IMR-90 (cell line): ENCODE measurements around the gene CPA4. TPM values are rescaled to one million over a fixed set of nuclear protein-coding genes. Genes with fewer than 3 reads are reported as not detected.

Experiments
- ATAC-seq: fragments of 200-7000 bp; cut with Tn5 transposase; 2 replicates; pipeline ENCODE4 v1.9.1; 2020; ENCODE audit warnings: low read depth, mild to moderate bottlenecking, moderate library complexity
- BruUV-seq: library from RNA; stranded (reverse); fragments of 400-500 nt; replicated peaks from 2 replicates; lab custom pipeline; 2021; lab: Mats Ljungman, UMichigan
- CTCF ChIA-PET: fragments of 300-600 bp; formaldehyde crosslinking; extraction: SDS; loops from one replicate; lab custom pipeline; 2021; ENCODE audit warnings: antibody characterized with exemption; lab: Yijun Ruan, JAX
- POLR2A ChIA-PET: fragments of 300-600 bp; sonication (Branson Sonifier 250); formaldehyde crosslinking; loops from one replicate; lab custom pipeline; 2022; ENCODE audit warnings: antibody characterized with exemption; ENCODE audit not compliant: unreplicated experiment; lab: Charles Lee
- DNase-seq: peaks from one replicate; pipeline ENCODE4 v3.0.0; 2013
- H2AFZ ChIP-seq: replicated peaks from 2 replicates; pipeline ENCODE3; 2013; ENCODE audit warnings: low read length, mild to moderate bottlenecking; ENCODE audit not compliant: poor library complexity
- H2AK5ac ChIP-seq: 2 replicates; pipeline ENCODE4 v1.6.1; 2013; ENCODE audit warnings: low read depth, low read length, inconsistent platforms
- H2AK9ac ChIP-seq: replicated peaks from 2 replicates; pipeline ENCODE3; 2013; ENCODE audit warnings: mild to moderate bottlenecking, low read depth, low read length, moderate library complexity; ENCODE audit not compliant: poor library complexity
- H2BK120ac ChIP-seq: 2 replicates; pipeline ENCODE4 v1.6.1; 2013; ENCODE audit warnings: low read depth, low read length, inconsistent platforms
- H2BK15ac ChIP-seq: 3 replicates; pipeline ENCODE4 v1.6.1; 2013; ENCODE audit warnings: low read depth, low read length, inconsistent platforms
- H2BK20ac ChIP-seq: 2 replicates; pipeline ENCODE4 v1.6.1; 2013; ENCODE audit warnings: low read depth, mild to moderate bottlenecking, inconsistent platforms, low read length, moderate library complexity
- H2BK5ac ChIP-seq: 2 replicates; pipeline ENCODE4 v1.6.1; 2013; ENCODE audit warnings: mild to moderate bottlenecking, low read depth, low read length, inconsistent platforms; ENCODE audit not compliant: poor library complexity, severe bottlenecking
- H3K14ac ChIP-seq: replicated peaks from 2 replicates; pipeline ENCODE4 v1.6.1; 2013; ENCODE audit warnings: low read depth, low read length, inconsistent platforms
- H3K18ac ChIP-seq: 2 replicates; pipeline ENCODE4 v1.6.1; 2013; ENCODE audit warnings: low read depth, low read length, control low read depth
- H3K23ac ChIP-seq: 2 replicates; pipeline ENCODE4 v1.6.1; 2013; ENCODE audit warnings: low read depth, low read length, inconsistent platforms
- H3K27ac ChIP-seq: 2 replicates; pipeline ENCODE4 v1.5.1; 2013; ENCODE audit warnings: mild to moderate bottlenecking, control low read depth, low read length; ENCODE audit not compliant: insufficient read depth
- H3K27me3 ChIP-seq: 2 replicates; pipeline ENCODE4 v1.6.1; 2013; ENCODE audit warnings: low read length; ENCODE audit not compliant: control insufficient read depth, insufficient read depth
- H3K36me3 ChIP-seq: 2 replicates; pipeline ENCODE4 v1.6.1; 2013; ENCODE audit warnings: low read length, mixed read lengths; ENCODE audit not compliant: control insufficient read depth, insufficient read depth
- H3K4ac ChIP-seq: 2 replicates; pipeline ENCODE4 v1.6.1; 2013; ENCODE audit warnings: low read depth, low read length, inconsistent platforms
- H3K4me1 ChIP-seq: 2 replicates; pipeline ENCODE4 v1.6.1; 2013; ENCODE audit warnings: low read length, mixed read lengths; ENCODE audit not compliant: control insufficient read depth, insufficient read depth
- H3K4me2 ChIP-seq: 2 replicates; pipeline ENCODE4 v1.6.1; 2013; ENCODE audit warnings: low read depth, mild to moderate bottlenecking, control low read depth, low read length, moderate library complexity
- H3K4me3 ChIP-seq: 2 replicates; pipeline ENCODE4 v1.5.1; 2013; ENCODE audit warnings: low read depth, mild to moderate bottlenecking, control low read depth, low read length, moderate library complexity; ENCODE audit not compliant: insufficient read depth
- H3K56ac ChIP-seq: 2 replicates; pipeline ENCODE4 v1.6.1; 2013; ENCODE audit warnings: low read length, inconsistent platforms; ENCODE audit not compliant: insufficient read depth; ENCODE audit errors: extremely low read depth
- H3K79me1 ChIP-seq, 2 experiments: 2 replicates each; pipeline ENCODE4 v1.6.1; 2013; ENCODE audit warnings: low read length in 2 of 2, inconsistent platforms in 1 of 2, low read depth in 1 of 2
- H3K9ac ChIP-seq: 2 replicates; pipeline ENCODE4 v1.6.1; 2013; ENCODE audit warnings: low read depth, low read length, control low read depth
- H3K9me1 ChIP-seq: 2 replicates; pipeline ENCODE4 v1.6.1; 2013; ENCODE audit warnings: low read length, inconsistent platforms; ENCODE audit not compliant: insufficient read depth
- H3K9me3 ChIP-seq: 2 replicates; pipeline ENCODE4 v1.6.1; 2013; ENCODE audit warnings: low read length; ENCODE audit not compliant: control insufficient read depth, insufficient read depth
- H4K20me1 ChIP-seq: 2 replicates; pipeline ENCODE4 v1.6.1; 2013; ENCODE audit warnings: low read length, inconsistent platforms; ENCODE audit not compliant: insufficient read depth
- H4K5ac ChIP-seq: 2 replicates; pipeline ENCODE4 v1.6.1; 2013; ENCODE audit warnings: mild to moderate bottlenecking, low read depth, low read length, control low read depth
- H4K8ac ChIP-seq, 2 experiments: 2 replicates each; pipeline ENCODE4 v1.6.1; 2013; ENCODE audit warnings: low read depth in 2 of 2, low read length in 2 of 2, control low read depth in 1 of 2, inconsistent platforms in 1 of 2
- H4K91ac ChIP-seq: 2 replicates; pipeline ENCODE4 v1.6.1; 2013; ENCODE audit warnings: low read depth, low read length, inconsistent platforms; ENCODE audit not compliant: insufficient read depth
- BHLHE40 ChIP-seq: fragments of 150-350 bp; IDR thresholded peaks from 2 replicates; pipeline ENCODE4 v1.6.1; 2016; ENCODE audit warnings: mild to moderate bottlenecking, low read depth, low read length
- CHD1 ChIP-seq: IDR thresholded peaks from 2 replicates; pipeline ENCODE4 v1.6.1; 2012; ENCODE audit warnings: low read depth, low read length, improper control_type of control experiment
- FOS ChIP-seq: fragments of 150-350 bp; IDR thresholded peaks from 2 replicates; pipeline ENCODE4 v1.6.1; 2016; ENCODE audit warnings: low read depth, low read length
- MAFK ChIP-seq: IDR thresholded peaks from 2 replicates; pipeline ENCODE4 v1.6.1; 2012; ENCODE audit warnings: low read depth, low read length, improper control_type of control experiment
- MXI1 ChIP-seq: IDR thresholded peaks from 2 replicates; pipeline ENCODE4 v1.6.1; 2012; ENCODE audit warnings: low read depth, mild to moderate bottlenecking, low read length, moderate library complexity, borderline replicate concordance
- POLR2A ChIP-seq: IDR thresholded peaks from 2 replicates; pipeline ENCODE4 v1.6.1; 2012; ENCODE audit warnings: mild to moderate bottlenecking, low read depth, low read length
- RAD21 ChIP-seq: IDR thresholded peaks from 2 replicates; pipeline ENCODE4 v1.6.1; 2012; ENCODE audit warnings: low read length, improper control_type of control experiment
- RCOR1 ChIP-seq: IDR thresholded peaks from 2 replicates; pipeline ENCODE4 v1.6.1; 2012; ENCODE audit warnings: mild to moderate bottlenecking, low read length, improper control_type of control experiment; ENCODE audit not compliant: insufficient replicate concordance
- SMC3 ChIP-seq: fragments of 150-350 bp; IDR thresholded peaks from 2 replicates; pipeline ENCODE4 v1.6.1; 2016; ENCODE audit warnings: low read depth, mild to moderate bottlenecking, antibody characterized with exemption, low read length, moderate library complexity
- WGBS, 2 experiments: methylation state at CpG; one replicate each; pipeline versions ENCODE4 v1.1.5 to v1.1.7; 2013; ENCODE audit warnings: missing lambda C conversion rate in 2 of 2; ENCODE audit not compliant: insufficient read length in 1 of 2; ENCODE audit errors: extremely low coverage in 2 of 2; 5-methylcytosine and 5-hydroxymethylcytosine counted together
- dilution Hi-C: fragments of 300-500 bp; cut with HindIII; formaldehyde crosslinking; loops from one replicate; pipeline ENCODE4 v1.14.3; 2018; ENCODE audit warnings: low sequenced_read_pairs; ENCODE audit not compliant: unreplicated experiment
- in situ Hi-C: fragments of 300-500 bp; cut with MboI; formaldehyde crosslinking; loops from 3 replicates; pipeline ENCODE4 v1.14.3; 2019; ENCODE audit warnings: low sequenced_read_pairs, inconsistent platforms, mixed read lengths
- intact Hi-C: fragments of 100-400 bp; cut with micrococcal nuclease; formaldehyde crosslinking; loops from 2 replicates; pipeline ENCODE4 v1.10.0; 2022
- polyA plus RNA-seq, 3 experiments: library from polyadenylated mRNA; depleted of rRNA; stranded (reverse); fragments of >200 nt; gene quantifications; 2 replicates each; pipeline ENCODE4 v1.2.3, GENCODE V29; 2012; ENCODE audit warnings: low replicate concordance in 1 of 3
- total RNA-seq: library from RNA; depleted of rRNA; stranded (reverse); fragments of >200 nt; gene quantifications from 2 replicates; pipeline ENCODE4 v1.2.3, GENCODE V29; 2012
- TF ChIP-seq, protein P1 (sequence below): conservative IDR thresholded peaks from 2 replicates; pipeline ENCODE4 v1.5.1; 2012; ENCODE audit warnings: mild to moderate bottlenecking, low read depth, low read length, improper control_type of control experiment
- TF ChIP-seq, protein P2 (sequence below): fragments of 150-350 bp; IDR thresholded peaks from 2 replicates; pipeline ENCODE4 v1.6.1; 2016; ENCODE audit warnings: low read depth, mild to moderate bottlenecking, low read length, moderate library complexity, borderline replicate concordance

Gene CPA4
- total and polyA plus RNA-seq, 2 of the 4 experiments (the other 2 are of a cell fraction), result 316 to 365 TPM

DNA sequence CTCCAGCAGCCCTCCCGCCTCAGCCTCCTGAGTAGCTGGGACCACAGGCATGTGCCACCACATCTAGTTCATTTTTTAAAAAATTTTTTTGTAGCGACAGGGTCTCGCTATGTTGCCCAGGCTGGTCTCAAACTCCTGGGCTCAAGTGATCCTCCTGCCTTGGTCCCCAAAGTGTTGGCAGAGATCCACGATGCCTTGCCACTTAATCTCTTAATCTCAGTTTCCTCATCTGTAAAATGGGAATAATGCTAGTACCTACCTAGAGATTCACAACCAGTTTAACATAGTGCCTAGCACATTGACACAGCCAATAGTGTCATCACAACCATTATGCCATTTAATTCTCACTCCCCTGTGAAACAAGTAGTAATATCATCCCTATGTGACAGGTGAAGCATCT, 4.8 kb upstream of the CPA4 start:
- Histone ChIP-seq H3K56ac (no peak overlapping the region), H2BK5ac (no peak overlapping the region), H3K9me3 (no peaks in the 10 kb centered on the region), H4K91ac (no peak overlapping the region), H3K14ac (no peak overlapping the region), H3K79me1 (0 out of 4 replicates have a peak, but pooled peaks cover 0 to 4% of the 10 kb centered on the region in 2 experiments), H3K23ac (no peak overlapping the region), H3K9me1 (peaks cover 14% of the 10 kb centered on the region), H2BK120ac (no peak overlapping the region), H3K4me3 (no peak overlapping the region), H3K36me3 (no peaks in the 10 kb centered on the region), H3K27me3 (no peaks in the 10 kb centered on the region), H4K5ac (no peak overlapping the region), H3K4ac (no peak overlapping the region), H3K18ac (no peak overlapping the region), H2BK15ac (no peak overlapping the region), H3K27ac (no peak overlapping the region), H2AFZ (no peak overlapping the region), H3K9ac (no peak overlapping the region), H2AK9ac (no peak overlapping the region), H4K8ac (no peak overlapping the region), H2BK20ac (peak overlapping the region; percentile 14; the same call in 1 of the 2 replicates), H2AK5ac (0 out of 2 replicates have a peak overlapping the region, but pooled peaks have one; percentile 4), H4K20me1 (no peaks in the 10 kb centered on the region), H3K4me1 (peaks cover 7% of the 10 kb centered on the region), H3K4me2 (no peak overlapping the region)
- no peak for TF ChIP-seq MXI1
- no peak for TF ChIP-seq FOS
- no peak for TF ChIP-seq BHLHE40
- TF ChIP-seq CHD1, result no peak
- TF ChIP-seq, protein P1, sequence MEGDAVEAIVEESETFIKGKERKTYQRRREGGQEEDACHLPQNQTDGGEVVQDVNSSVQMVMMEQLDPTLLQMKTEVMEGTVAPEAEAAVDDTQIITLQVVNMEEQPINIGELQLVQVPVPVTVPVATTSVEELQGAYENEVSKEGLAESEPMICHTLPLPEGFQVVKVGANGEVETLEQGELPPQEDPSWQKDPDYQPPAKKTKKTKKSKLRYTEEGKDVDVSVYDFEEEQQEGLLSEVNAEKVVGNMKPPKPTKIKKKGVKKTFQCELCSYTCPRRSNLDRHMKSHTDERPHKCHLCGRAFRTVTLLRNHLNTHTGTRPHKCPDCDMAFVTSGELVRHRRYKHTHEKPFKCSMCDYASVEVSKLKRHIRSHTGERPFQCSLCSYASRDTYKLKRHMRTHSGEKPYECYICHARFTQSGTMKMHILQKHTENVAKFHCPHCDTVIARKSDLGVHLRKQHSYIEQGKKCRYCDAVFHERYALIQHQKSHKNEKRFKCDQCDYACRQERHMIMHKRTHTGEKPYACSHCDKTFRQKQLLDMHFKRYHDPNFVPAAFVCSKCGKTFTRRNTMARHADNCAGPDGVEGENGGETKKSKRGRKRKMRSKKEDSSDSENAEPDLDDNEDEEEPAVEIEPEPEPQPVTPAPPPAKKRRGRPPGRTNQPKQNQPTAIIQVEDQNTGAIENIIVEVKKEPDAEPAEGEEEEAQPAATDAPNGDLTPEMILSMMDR, result no peak
- TF ChIP-seq MAFK, result no peak
- no peak for TF ChIP-seq POLR2A
- TF ChIP-seq, protein P2, sequence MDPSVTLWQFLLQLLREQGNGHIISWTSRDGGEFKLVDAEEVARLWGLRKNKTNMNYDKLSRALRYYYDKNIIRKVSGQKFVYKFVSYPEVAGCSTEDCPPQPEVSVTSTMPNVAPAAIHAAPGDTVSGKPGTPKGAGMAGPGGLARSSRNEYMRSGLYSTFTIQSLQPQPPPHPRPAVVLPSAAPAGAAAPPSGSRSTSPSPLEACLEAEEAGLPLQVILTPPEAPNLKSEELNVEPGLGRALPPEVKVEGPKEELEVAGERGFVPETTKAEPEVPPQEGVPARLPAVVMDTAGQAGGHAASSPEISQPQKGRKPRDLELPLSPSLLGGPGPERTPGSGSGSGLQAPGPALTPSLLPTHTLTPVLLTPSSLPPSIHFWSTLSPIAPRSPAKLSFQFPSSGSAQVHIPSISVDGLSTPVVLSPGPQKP, result no peak
- TF ChIP-seq RCOR1, result no peak
- TF ChIP-seq SMC3, result no peak
- TF ChIP-seq RAD21, result no peak
- in situ Hi-C loops, result no loop called here
- BruUV-seq, result no TSS peak
- POLR2A ChIA-PET, result no interaction called here
- intact Hi-C loops, result no loop called here
- CTCF ChIA-PET, result no interaction called here
- dilution Hi-C loops, result no loop called here
- no peak for ATAC-seq
- DNase-seq, result no peak
- 100% methylated on average over 2 of the region's 4 CpGs; no CpG with 5 or more reads in 1 of the 2 experiments for WGBS, 2 experiments
